ENCODE measurements around the gene ESCO1. TPM values are rescaled to one million over a fixed set of nuclear protein-coding genes. Genes with fewer than 3 reads are reported as not detected.

Gene ESCO1
- total and polyA plus RNA-seq, 7 experiments from 2014 or later: 7.5 to 36.4 (median 33.4) TPM

DNA sequence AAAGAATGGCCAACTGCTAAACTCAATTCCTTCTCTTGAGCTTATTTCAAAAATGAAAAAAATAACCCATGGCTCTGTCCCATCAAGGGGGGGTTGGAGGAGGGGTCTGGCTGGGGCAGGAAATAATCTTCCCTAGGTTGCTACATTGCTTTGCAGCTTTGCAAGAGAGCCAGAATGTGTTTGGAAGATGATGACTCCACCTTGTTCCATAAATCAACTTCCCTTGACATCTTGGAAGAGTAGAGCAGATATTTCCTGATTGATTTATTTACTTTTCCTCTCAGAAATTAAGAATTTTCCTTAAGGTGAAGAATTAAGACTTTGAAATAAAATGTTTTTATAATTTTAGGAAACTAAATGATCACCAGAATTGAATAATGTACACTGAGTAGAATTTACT is 41.3 kb downstream of the ESCO1 start:
- Mint-ChIP-seq H3K36me3 (peaks cover 14 to 38% (median 24%) of the 10 kb centered on the region in 5 donors), H3K9me3 (no peaks in the 10 kb centered on the region), H3K4me3 (no peak overlapping the region), H3K27me3 (no peaks in the 10 kb centered on the region), H3K27ac (peak overlapping the region in 3 of 9 donors; percentile 10 to 56 (median 21)), H3K4me1 (peaks cover 0 to 7% (median 4%) of the 10 kb centered on the region in 7 donors)
- Histone ChIP-seq H3K4me3 (ENCODE audit: low read length) (no peak overlapping the region), H3K36me3 (ENCODE audit: control insufficient read depth in 2 of 3, insufficient read depth in 3 of 3, low read length in 3 of 3) (peaks cover 4 to 21% (median 9%) of the 10 kb centered on the region in 3 experiments), H3K4me1 (ENCODE audit: control insufficient read depth in 2 of 2, insufficient read depth in 2 of 2, low read length in 2 of 2) (no peaks in the 10 kb centered on the region), H3K27me3 (ENCODE audit: control insufficient read depth in 2 of 2, insufficient read depth in 2 of 2, low read length in 2 of 2) (no peaks in the 10 kb centered on the region), H3K9me3 (ENCODE audit: control insufficient read depth in 2 of 3, low read length in 3 of 3) (no peaks in the 10 kb centered on the region), H3K27ac (ENCODE audit: low read depth, low read length) (no peak overlapping the region)
- ATAC-seq: no peak
- ChIA-PET CTCF (no interaction called here), POLR2A (interaction anchor here (0.6 to 0.7 kb wide), 2 partner anchors 21 to 25 kb away, joined by 3 to 8 read pairs; no protein-coding TSS in a partner anchor)
- DNase-seq: no peak
- intact Hi-C loops (cut with micrococcal nuclease): no loop called here

DNA sequence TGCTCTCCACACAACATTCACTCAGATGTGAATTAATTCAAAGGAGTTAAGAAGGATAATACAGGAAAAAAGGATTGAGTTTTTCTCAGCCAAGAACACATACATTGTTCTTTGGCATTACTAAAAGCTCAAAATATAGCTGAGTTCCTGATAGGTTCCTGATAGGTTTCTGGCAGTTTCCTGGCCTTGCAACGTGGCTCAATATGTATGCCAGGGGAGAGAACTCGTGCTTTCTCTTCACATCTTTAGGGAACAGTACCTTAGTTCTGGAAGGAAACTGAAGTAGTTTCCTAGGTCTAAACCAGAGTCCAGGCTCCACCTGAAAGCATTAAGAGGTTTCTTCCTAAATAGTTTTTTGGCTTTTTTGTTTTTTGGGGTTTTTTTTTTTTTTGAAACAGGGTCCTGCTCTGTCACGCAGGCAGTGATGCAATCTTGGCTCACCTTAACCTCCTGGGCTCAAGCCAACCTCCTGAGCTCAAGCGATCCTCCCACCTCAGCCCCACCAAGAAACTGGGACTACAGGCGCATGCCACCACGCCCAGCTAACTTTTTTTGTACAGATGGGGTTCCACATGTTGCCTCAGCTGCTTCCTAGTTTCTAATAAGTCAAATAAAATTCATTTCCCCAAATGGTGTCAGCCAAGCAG is 42.8 kb downstream of the ESCO1 start:
- no peak overlapping the region for H3K27ac Mint-ChIP-seq
- Histone ChIP-seq H3K36me3 (ENCODE audit: control insufficient read depth in 2 of 3, insufficient read depth in 3 of 3, low read length in 3 of 3) (peaks cover 0 to 6% (median 4%) of the 10 kb centered on the region in 3 experiments), H3K9me3 (ENCODE audit: control insufficient read depth in 2 of 3, low read length in 3 of 3) (no peaks in the 10 kb centered on the region), H3K4me1 (ENCODE audit: control insufficient read depth in 2 of 2, insufficient read depth in 2 of 2, low read length in 2 of 2) (no peaks in the 10 kb centered on the region), H3K27ac (ENCODE audit: low read depth, low read length) (no peak overlapping the region), H3K4me3 (ENCODE audit: low read length) (no peak overlapping the region), H3K27me3 (ENCODE audit: control insufficient read depth in 2 of 2, insufficient read depth in 2 of 2, low read length in 2 of 2) (no peaks in the 10 kb centered on the region)
- DNase-seq (no peak), ATAC-seq (no peak)
- H3K4me1 Mint-ChIP-seq: peaks cover 0 to 8% (median 0%) of the 10 kb centered on the region in 7 donors
- peaks cover 9 to 37% (median 24%) of the 10 kb centered on the region in 5 donors for H3K36me3 Mint-ChIP-seq
- CTCF ChIA-PET: interaction anchor here (0.6 kb wide), 1 partner anchor 23 kb away, joined by 5 read pairs; no protein-coding TSS in a partner anchor
- H3K9me3 Mint-ChIP-seq: no peaks in the 10 kb centered on the region
- no peaks in the 10 kb centered on the region for H3K27me3 Mint-ChIP-seq
- intact Hi-C loops (cut with micrococcal nuclease): no loop called here
- H3K4me3 Mint-ChIP-seq: no peak overlapping the region
- POLR2A ChIA-PET: interaction anchor here (1.1 to 1.3 kb wide), 2 partner anchors 10 to 43 kb away, joined by 3 to 4 read pairs; partner anchors contain the start of gene ESCO1

DNA sequence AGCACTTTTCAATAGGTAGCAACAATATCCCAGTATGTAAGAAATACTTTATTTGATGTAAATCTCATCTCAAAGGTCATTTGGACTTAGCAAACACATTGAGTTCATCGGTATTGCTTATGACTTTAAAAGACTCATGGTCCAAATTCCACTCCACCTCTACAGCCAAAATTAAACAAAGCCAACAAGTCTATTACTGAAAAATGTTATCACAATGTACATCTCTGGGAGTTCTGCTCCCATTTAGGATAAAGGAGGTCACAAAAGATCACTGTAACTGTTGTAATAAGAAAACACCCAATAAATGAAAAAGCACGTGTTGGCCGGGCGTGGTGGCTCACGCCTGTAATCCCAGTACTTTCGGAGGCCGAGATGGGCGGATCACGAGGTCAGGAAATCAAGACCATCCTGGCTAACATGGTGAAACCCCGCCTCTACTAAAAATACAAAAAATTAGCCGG is 50.0 kb downstream of the ESCO1 start:
- ATAC-seq (no peak), DNase-seq (no peak)
- no peak overlapping the region for H3K4me3 ChIP-seq (ENCODE audit: low read length)
- H3K27ac ChIP-seq (ENCODE audit: low read depth, low read length): no peak overlapping the region
- Mint-ChIP-seq H3K27me3 (no peaks in the 10 kb centered on the region), H3K27ac (no peak overlapping the region), H3K4me1 (peaks cover 0 to 20% (median 8%) of the 10 kb centered on the region in 7 donors), H3K9me3 (no peaks in the 10 kb centered on the region), H3K4me3 (no peak overlapping the region), H3K36me3 (peaks cover 23 to 46% (median 39%) of the 10 kb centered on the region in 5 donors)
- ChIA-PET POLR2A (no interaction called here), CTCF (no interaction called here)
- no peaks in the 10 kb centered on the region for H3K27me3 ChIP-seq (ENCODE audit: control insufficient read depth in 2 of 2, insufficient read depth in 2 of 2, low read length in 2 of 2)
- intact Hi-C loops (cut with micrococcal nuclease): no loop called here
- peaks cover 0 to 26% (median 0%) of the 10 kb centered on the region in 3 experiments for H3K36me3 ChIP-seq (ENCODE audit: control insufficient read depth in 2 of 3, insufficient read depth in 3 of 3, low read length in 3 of 3)
- no peaks in the 10 kb centered on the region for H3K4me1 ChIP-seq (ENCODE audit: control insufficient read depth in 2 of 2, insufficient read depth in 2 of 2, low read length in 2 of 2)
- no peaks in the 10 kb centered on the region for H3K9me3 ChIP-seq (ENCODE audit: control insufficient read depth in 2 of 3, low read length in 3 of 3)

DNA sequence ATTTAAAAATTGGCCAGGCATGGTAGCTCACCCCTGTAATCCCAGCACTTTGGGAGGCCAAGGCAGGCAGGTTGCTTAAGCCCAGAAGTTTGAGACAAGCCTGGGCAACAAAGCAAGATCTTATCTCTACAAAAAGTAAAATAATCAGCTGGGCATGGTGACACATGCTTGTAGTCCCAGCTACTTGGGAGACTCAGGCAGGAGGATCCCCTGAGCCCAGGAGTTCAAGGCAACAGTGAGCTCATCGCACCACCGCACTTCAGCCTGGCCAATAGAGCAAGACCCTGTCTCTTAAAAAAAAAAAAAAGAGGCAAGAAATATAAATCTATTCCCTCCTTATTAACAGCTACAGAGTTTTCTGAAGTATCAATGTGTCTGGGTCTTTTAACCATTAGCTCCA is 51.9 kb downstream of the ESCO1 start:
- peaks cover 0 to 20% (median 8%) of the 10 kb centered on the region in 7 donors for H3K4me1 Mint-ChIP-seq
- H3K4me3 Mint-ChIP-seq: no peak overlapping the region
- CTCF ChIA-PET: no interaction called here
- ATAC-seq (no peak), DNase-seq (no peak)
- Histone ChIP-seq H3K4me3 (ENCODE audit: low read length) (no peak overlapping the region), H3K4me1 (ENCODE audit: control insufficient read depth in 2 of 2, insufficient read depth in 2 of 2, low read length in 2 of 2) (no peaks in the 10 kb centered on the region), H3K27ac (ENCODE audit: low read depth, low read length) (no peak overlapping the region), H3K27me3 (ENCODE audit: control insufficient read depth in 2 of 2, insufficient read depth in 2 of 2, low read length in 2 of 2) (no peaks in the 10 kb centered on the region), H3K36me3 (ENCODE audit: control insufficient read depth in 2 of 3, insufficient read depth in 3 of 3, low read length in 3 of 3) (peaks cover 0 to 26% (median 5%) of the 10 kb centered on the region in 3 experiments), H3K9me3 (ENCODE audit: control insufficient read depth in 2 of 3, low read length in 3 of 3) (no peaks in the 10 kb centered on the region)
- POLR2A ChIA-PET: interaction anchor here (0.8 kb wide), 1 partner anchor 30 kb away, joined by 6 read pairs; no protein-coding TSS in a partner anchor
- H3K36me3 Mint-ChIP-seq: peaks cover 16 to 49% (median 34%) of the 10 kb centered on the region in 5 donors
- intact Hi-C loops (cut with micrococcal nuclease): no loop called here
- H3K27me3 Mint-ChIP-seq: no peaks in the 10 kb centered on the region
- H3K9me3 Mint-ChIP-seq: no peaks in the 10 kb centered on the region
- H3K27ac Mint-ChIP-seq: peak overlapping the region in 1 of 9 donors; percentile 43

DNA sequence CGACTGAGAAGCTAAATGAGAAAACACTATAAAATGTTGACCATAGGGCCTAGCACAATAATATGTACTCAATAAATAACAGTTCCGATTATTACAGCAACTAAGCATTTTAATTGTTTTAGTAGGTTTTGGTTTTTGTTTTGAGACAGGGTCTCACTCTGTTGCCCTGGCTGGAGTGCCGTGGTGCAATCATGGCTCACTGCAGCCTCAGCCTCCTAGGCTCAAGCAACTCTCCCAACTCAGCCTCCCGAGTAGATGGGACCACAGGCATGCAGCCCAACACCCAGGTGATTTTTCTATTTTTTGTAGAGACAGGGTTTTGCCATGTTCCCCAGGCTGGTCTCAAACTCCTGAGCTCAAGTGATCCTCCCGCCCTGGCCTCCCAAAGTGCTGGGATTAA is 54.1 kb downstream of the ESCO1 start:
- DNase-seq (no peak), ATAC-seq (no peak)
- no peaks in the 10 kb centered on the region for H3K27me3 Mint-ChIP-seq
- POLR2A ChIA-PET: no interaction called here
- no peak overlapping the region for H3K4me3 ChIP-seq (ENCODE audit: low read length)
- no peaks in the 10 kb centered on the region for H3K9me3 ChIP-seq (ENCODE audit: control insufficient read depth in 2 of 3, low read length in 3 of 3)
- peaks cover 8 to 46% (median 29%) of the 10 kb centered on the region in 5 donors for H3K36me3 Mint-ChIP-seq
- H3K27ac ChIP-seq (ENCODE audit: low read depth, low read length): no peak overlapping the region
- no peak overlapping the region for H3K4me3 Mint-ChIP-seq
- intact Hi-C loops (cut with micrococcal nuclease): no loop called here
- H3K27ac Mint-ChIP-seq: no peak overlapping the region
- CTCF ChIA-PET: no interaction called here
- H3K27me3 ChIP-seq (ENCODE audit: control insufficient read depth in 2 of 2, insufficient read depth in 2 of 2, low read length in 2 of 2): no peaks in the 10 kb centered on the region
- H3K4me1 ChIP-seq (ENCODE audit: control insufficient read depth in 2 of 2, insufficient read depth in 2 of 2, low read length in 2 of 2): no peaks in the 10 kb centered on the region
- H3K36me3 ChIP-seq (ENCODE audit: control insufficient read depth in 2 of 3, insufficient read depth in 3 of 3, low read length in 3 of 3): peaks cover 0 to 26% (median 5%) of the 10 kb centered on the region in 3 experiments
- peaks cover 0 to 13% (median 7%) of the 10 kb centered on the region in 7 donors for H3K4me1 Mint-ChIP-seq
- no peaks in the 10 kb centered on the region for H3K9me3 Mint-ChIP-seq

DNA sequence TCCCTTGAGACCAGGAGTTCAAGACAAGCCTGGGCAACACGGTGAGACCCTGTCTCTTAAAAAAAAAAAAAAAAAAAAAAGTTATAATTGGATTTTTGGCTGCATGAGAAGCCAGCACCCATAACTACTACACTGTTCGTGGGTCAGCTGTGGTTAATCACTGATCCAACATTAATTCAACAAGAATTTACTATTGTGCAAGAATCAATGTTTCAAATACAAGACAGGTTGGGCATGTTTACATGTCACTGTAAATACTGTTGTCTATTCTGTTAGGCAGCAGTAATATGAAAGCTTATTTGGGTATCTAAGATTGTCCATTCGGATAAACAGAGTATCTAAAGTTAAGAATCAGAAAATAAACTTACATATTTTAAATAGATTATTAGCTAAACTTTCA is 62.3 kb downstream of the ESCO1 start:
- POLR2A ChIA-PET: interaction anchor here (0.7 kb wide), 1 partner anchor 21 kb away, joined by 8 read pairs; no protein-coding TSS in a partner anchor
- Mint-ChIP-seq H3K9me3 (no peaks in the 10 kb centered on the region), H3K36me3 (peaks cover 3 to 43% (median 14%) of the 10 kb centered on the region in 5 donors), H3K4me1 (peaks cover 0 to 5% (median 4%) of the 10 kb centered on the region in 7 donors), H3K27me3 (no peaks in the 10 kb centered on the region), H3K27ac (no peak overlapping the region), H3K4me3 (no peak overlapping the region)
- Histone ChIP-seq H3K36me3 (ENCODE audit: control insufficient read depth in 2 of 3, insufficient read depth in 3 of 3, low read length in 3 of 3) (peaks cover 0 to 46% (median 4%) of the 10 kb centered on the region in 3 experiments), H3K27me3 (ENCODE audit: control insufficient read depth in 2 of 2, insufficient read depth in 2 of 2, low read length in 2 of 2) (no peaks in the 10 kb centered on the region), H3K9me3 (ENCODE audit: control insufficient read depth in 2 of 3, low read length in 3 of 3) (no peaks in the 10 kb centered on the region), H3K4me1 (ENCODE audit: control insufficient read depth in 2 of 2, insufficient read depth in 2 of 2, low read length in 2 of 2) (no peaks in the 10 kb centered on the region), H3K4me3 (ENCODE audit: low read length) (no peak overlapping the region), H3K27ac (ENCODE audit: low read depth, low read length) (no peak overlapping the region)
- intact Hi-C loops (cut with micrococcal nuclease): no loop called here
- no peak for DNase-seq
- no peak for ATAC-seq
- CTCF ChIA-PET: no interaction called here
